OCI-LY3 (cell line): ENCODE measurements around the gene NPSR1.

Experiments used
- EZH2phosphoT487 ChIP-seq: fragments of 200-600 bp; shearing (Covaris generic); IDR thresholded peaks from 2 replicates; pipeline ENCODE4 v1.6.1; 2018; ENCODE audit warnings: antibody characterized with exemption, mixed run types, low read depth
- TF ChIP-seq, protein P1 (sequence below): fragments of 200-600, 300-600 bp; sonication (generic); IDR thresholded peaks from 2 replicates; pipeline ENCODE4 v1.5.1; 2014; ENCODE audit warnings: antibody characterized with exemption, low read length, low read depth

DNA sequence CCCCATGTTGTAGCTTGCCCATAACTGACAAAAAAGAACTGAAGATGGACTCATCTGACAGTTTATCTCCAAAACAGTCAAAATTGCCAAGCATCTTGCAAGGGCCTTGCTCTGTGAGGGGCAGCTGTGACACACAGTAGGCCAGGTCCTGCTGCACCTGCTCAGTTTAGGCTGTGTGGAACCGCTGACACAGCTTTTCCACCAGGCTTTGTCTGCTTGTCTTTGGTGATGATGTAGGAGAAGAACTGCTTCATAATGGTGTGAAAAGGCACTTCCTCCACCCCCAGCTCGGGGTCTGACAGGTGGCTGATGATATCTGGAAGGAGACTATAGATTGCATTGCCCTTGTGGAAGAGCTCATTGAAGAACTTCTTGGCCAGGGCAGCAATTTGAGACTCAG, 92.6 kb downstream of the NPSR1 start:
- TF ChIP-seq, protein P1, sequence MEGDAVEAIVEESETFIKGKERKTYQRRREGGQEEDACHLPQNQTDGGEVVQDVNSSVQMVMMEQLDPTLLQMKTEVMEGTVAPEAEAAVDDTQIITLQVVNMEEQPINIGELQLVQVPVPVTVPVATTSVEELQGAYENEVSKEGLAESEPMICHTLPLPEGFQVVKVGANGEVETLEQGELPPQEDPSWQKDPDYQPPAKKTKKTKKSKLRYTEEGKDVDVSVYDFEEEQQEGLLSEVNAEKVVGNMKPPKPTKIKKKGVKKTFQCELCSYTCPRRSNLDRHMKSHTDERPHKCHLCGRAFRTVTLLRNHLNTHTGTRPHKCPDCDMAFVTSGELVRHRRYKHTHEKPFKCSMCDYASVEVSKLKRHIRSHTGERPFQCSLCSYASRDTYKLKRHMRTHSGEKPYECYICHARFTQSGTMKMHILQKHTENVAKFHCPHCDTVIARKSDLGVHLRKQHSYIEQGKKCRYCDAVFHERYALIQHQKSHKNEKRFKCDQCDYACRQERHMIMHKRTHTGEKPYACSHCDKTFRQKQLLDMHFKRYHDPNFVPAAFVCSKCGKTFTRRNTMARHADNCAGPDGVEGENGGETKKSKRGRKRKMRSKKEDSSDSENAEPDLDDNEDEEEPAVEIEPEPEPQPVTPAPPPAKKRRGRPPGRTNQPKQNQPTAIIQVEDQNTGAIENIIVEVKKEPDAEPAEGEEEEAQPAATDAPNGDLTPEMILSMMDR, result no peak
- no peak for TF ChIP-seq EZH2phosphoT487
